Chondrocyte (in vitro differentiated cells): Measurements from ENCODE around the gene SKAP1. TPM values are rescaled to one million over a fixed set of nuclear protein-coding genes. Genes with fewer than 3 reads are reported as not detected.

Source experiments
- DNase-seq: peaks from one replicate; pipeline ENCODE4 v3.0.0; 2021; ENCODE audit warnings: mixed read lengths, low spot score
- H3K27ac Mint-ChIP-seq: one replicate; pipeline ENCODE4 v1.8.0; 2021; ENCODE audit warnings: mild to moderate bottlenecking, moderate library complexity, mixed read lengths; ENCODE audit not compliant: unreplicated experiment
- H3K27me3 Mint-ChIP-seq: 2 replicates; pipeline ENCODE4 v1.8.0; 2021; ENCODE audit warnings: low read depth, mixed read lengths
- H3K36me3 Mint-ChIP-seq: 2 replicates; pipeline ENCODE4 v1.8.0; 2021; ENCODE audit warnings: low read depth, mixed read lengths
- H3K4me1 Mint-ChIP-seq: 2 replicates; pipeline ENCODE4 v1.8.0; 2021; ENCODE audit warnings: low read depth, mild to moderate bottlenecking, mixed read lengths
- H3K4me3 Mint-ChIP-seq: one replicate; pipeline ENCODE4 v1.8.0; 2021; ENCODE audit warnings: mild to moderate bottlenecking, moderate library complexity, mixed read lengths; ENCODE audit not compliant: unreplicated experiment
- H3K9me3 Mint-ChIP-seq: 2 replicates; pipeline ENCODE4 v1.8.0; 2021; ENCODE audit warnings: low read depth, mixed read lengths
- total RNA-seq: library from RNA; stranded (reverse); gene quantifications from 3 replicates; pipeline ENCODE4 v1.2.1, GENCODE V29; 2021
- TF ChIP-seq, protein P1 (sequence below): fragments of 200-600 bp; sonication (generic); IDR thresholded peaks from 2 replicates; pipeline ENCODE4 v1.5.0; 2021; ENCODE audit warnings: antibody characterized with exemption, mild to moderate bottlenecking, moderate library complexity

Gene SKAP1
- total RNA-seq, 1 donor from 2014 or later, result not detected

- peaks cover 27% of the 10 kb centered on the region for H3K4me1 Mint-ChIP-seq
- TF ChIP-seq, protein P1, sequence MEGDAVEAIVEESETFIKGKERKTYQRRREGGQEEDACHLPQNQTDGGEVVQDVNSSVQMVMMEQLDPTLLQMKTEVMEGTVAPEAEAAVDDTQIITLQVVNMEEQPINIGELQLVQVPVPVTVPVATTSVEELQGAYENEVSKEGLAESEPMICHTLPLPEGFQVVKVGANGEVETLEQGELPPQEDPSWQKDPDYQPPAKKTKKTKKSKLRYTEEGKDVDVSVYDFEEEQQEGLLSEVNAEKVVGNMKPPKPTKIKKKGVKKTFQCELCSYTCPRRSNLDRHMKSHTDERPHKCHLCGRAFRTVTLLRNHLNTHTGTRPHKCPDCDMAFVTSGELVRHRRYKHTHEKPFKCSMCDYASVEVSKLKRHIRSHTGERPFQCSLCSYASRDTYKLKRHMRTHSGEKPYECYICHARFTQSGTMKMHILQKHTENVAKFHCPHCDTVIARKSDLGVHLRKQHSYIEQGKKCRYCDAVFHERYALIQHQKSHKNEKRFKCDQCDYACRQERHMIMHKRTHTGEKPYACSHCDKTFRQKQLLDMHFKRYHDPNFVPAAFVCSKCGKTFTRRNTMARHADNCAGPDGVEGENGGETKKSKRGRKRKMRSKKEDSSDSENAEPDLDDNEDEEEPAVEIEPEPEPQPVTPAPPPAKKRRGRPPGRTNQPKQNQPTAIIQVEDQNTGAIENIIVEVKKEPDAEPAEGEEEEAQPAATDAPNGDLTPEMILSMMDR, result no peak
- H3K4me3 Mint-ChIP-seq, result no peak overlapping the region
- no peaks in the 10 kb centered on the region for H3K9me3 Mint-ChIP-seq
- H3K36me3 Mint-ChIP-seq, result no peaks in the 10 kb centered on the region
- H3K27ac Mint-ChIP-seq, result peak overlapping the region; percentile 96
- DNase-seq, result no peak
- H3K27me3 Mint-ChIP-seq, result peaks cover under 1% of the 10 kb centered on the region
These were observed 255.0 kb downstream of the SKAP1 start for GRCh38 chr17:48174833-48175523.

- H3K36me3 Mint-ChIP-seq, result no peaks in the 10 kb centered on the region
These were observed 256.6 kb downstream of the SKAP1 start for GRCh38 chr17:48173191-48173984.

GRCh38 chr17:48169926-48170325 is 260.1 kb downstream of the SKAP1 start:
- Mint-ChIP-seq H3K4me3 (no peak overlapping the region), H3K9me3 (no peaks in the 10 kb centered on the region), H3K27ac (no peak overlapping the region), H3K4me1 (peaks cover 3% of the 10 kb centered on the region), H3K27me3 (peaks cover 40% of the 10 kb centered on the region), H3K36me3 (no peaks in the 10 kb centered on the region)
- DNase-seq, result no peak
- TF ChIP-seq, protein P1, result no peak

More at GRCh38 chr17:48173191-48173984, 256.6 kb downstream of the SKAP1 start:
- Mint-ChIP-seq H3K4me3 (no peak overlapping the region), H3K9me3 (no peaks in the 10 kb centered on the region), H3K4me1 (peaks cover 24% of the 10 kb centered on the region), H3K27ac (no peak overlapping the region), H3K27me3 (peaks cover 13% of the 10 kb centered on the region)
- DNase-seq, result no peak
- TF ChIP-seq, protein P1, result no peak

DNA sequence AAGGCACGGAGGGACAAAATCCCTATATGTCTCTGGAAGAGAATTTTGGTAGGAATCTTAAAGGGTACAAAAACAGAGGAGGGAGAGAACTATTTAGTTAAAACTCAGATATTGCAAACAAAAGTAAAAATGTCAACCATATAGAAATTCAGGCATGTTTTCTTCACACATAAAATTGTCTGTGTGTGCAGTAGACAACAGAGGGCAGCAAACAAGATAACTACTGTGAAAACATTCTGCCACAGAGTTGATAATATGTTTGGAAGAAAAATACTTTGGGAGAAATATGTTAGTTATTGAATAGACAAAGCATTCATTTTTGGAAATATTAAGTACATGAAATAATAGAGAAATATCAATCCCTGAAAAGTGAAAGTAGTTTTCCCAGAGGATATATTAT is 266.2 kb downstream of the SKAP1 start:
- no peak overlapping the region for H3K27ac Mint-ChIP-seq
- H3K9me3 Mint-ChIP-seq, result no peaks in the 10 kb centered on the region
- TF ChIP-seq, protein P1, result peak; percentile 58
- DNase-seq, result no peak
- peaks cover 39% of the 10 kb centered on the region for H3K27me3 Mint-ChIP-seq
- H3K4me1 Mint-ChIP-seq, result peaks cover 2% of the 10 kb centered on the region
- H3K36me3 Mint-ChIP-seq, result no peaks in the 10 kb centered on the region
- no peak overlapping the region for H3K4me3 Mint-ChIP-seq

DNA sequence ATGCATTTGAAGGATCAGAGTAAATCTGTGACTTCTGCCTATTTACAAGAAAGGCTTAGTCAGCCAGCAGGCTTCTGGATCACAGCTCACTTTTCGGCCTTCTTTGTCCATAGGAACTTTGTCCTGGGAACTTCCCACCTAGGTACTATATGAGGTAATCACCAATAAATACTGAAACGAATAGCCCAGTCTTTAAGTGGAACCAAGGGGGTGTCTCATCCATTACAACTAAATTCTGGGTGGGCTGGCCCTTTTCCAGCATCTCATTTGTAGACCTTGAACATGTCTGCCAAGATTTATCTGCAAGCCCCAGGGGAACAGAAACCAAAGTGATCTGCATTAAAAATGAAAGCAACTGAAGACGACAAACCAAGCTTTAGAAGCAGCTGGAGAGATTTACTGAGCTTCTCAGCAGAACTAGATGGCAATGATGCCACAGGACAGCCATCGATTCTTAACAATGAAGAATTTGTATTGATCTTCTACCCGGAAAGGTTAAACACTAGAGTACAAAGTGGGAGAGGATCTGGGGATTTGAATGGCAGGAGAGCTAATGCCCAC is 267.0 kb downstream of the SKAP1 start:
- Mint-ChIP-seq H3K9me3 (no peaks in the 10 kb centered on the region), H3K27me3 (peaks cover 32% of the 10 kb centered on the region), H3K36me3 (no peaks in the 10 kb centered on the region), H3K4me3 (no peak overlapping the region), H3K4me1 (peaks cover 2% of the 10 kb centered on the region), H3K27ac (no peak overlapping the region)
- TF ChIP-seq, protein P1, result no peak
- no peak for DNase-seq
